ENCODE results near the gene MAD1L1.

The MAD1L1 gene

DNA sequence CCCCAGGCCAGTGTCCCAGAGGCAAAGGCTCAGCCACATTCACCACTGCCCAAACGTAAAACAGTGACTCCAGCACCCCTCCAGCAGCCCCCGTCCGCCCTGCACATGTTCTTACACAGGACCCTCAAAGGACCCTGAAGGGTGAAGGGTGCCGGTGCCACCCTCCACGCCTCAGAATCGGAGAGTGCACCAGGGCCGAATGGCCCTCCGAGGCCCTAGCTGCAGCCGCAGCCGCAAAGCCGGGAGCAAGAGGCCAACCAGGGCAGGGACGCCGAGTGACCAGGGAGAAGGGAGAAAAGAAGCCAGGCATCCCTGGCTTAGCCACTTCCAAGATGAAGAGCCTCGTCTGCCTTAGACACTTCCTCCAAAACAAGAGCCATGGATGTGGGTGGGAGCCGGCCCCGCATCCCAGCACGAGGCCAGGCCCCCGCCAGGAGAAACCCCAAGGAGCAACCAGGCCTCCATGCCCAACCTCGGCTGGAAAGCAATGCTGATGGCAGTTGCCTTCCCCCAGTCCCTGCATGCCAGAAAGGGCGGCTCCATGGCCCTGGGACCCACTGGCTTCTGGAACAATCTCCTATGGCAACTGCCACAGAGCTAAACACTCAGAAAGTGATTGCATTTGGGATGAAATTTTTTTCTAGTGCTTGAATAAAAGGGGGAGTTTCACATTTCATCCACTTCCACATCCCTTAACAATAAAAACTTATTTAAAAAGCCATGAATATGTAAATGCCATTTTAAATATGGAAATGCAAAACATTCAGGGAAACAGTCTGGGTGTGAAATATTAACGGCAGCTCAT lies 92.3 kb downstream of the MAD1L1 start:
- no peak for DNase-seq (ENCODE audit: low read depth)

DNA sequence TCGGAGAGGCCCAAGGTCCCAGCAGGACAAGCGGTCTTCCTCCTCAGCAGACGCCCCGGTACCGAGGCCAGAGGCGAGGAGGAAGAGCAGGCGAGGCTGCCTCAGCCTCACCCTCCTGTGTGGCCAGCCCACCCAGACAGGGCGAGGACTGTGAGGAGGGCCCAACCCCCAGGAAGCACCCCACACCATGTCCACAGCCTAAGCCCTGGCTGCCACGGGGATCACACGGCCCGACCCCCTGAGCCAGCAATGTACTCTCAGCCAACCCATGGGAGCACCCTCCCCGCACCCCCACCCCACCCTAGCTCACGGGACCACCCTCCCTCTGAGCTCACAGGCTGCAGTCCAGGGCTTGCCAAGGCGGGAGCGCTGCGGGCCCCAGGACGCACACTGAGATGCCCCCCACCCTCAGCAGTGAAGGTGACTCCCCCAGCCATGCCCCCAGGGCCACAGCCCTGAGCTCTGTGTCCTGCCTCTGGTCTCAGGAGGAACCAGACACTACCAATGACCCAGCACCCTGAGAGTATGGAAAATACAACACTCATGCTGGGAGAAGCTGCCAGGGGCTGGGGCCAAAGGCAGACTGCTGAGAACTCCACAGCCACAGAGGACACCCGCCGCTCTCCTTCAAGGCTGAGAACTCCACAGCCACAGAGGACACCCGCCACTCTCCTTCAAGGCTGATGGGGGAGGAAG lies 93.6 kb downstream of the MAD1L1 start:
- no peak for DNase-seq (ENCODE audit: low read depth)

DNA sequence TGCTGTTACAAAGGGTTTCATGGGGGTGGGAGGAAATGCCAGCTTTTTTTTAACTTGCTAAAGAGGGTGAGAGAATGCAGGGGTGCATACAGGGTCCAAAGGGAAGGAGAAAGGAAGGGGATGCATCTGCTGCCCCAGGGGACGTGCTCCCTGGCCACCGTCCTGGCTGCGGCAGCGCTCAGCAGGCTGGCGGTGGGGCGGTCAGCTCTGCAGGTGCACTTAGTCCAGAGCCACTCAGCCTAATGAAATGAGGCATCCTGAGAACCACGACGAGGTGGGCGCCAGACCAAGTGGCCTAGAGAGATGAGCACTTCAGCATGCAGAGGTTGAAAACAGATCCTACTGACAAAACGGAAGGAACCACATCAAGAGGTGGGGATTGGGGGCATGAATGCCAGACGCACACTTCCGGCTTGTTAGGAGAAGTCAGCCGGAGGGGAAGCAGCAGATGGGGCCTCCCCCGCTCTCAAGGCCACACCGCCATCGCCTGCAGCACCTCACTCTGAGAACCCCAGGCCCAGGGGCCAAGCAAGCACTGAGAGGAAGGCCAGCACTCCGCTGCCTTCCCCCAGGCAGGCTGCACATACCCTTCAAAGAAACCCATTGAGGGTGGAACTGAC lies 94.5 kb downstream of the MAD1L1 start:
- DNase-seq (ENCODE audit: low read depth): peak; percentile 9

DNA sequence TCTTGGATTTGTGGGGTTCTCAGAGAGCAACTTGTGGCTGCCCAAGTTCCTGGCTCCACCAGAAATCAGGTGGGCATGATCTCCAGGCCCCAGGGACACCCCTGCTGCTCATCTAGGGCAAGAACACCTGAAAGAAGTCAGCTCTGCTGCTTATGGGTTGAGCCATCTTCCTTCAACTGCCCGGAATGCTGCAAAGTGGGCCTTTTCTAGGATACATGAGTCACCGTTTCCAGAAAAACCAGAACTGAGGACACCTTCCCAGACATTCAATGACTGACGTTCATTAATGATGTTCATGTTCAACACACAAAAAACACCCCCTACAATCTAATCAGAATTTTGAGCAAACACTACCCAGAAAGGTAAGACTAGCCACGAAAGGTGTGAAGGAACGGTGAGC lies 98.0 kb downstream of the MAD1L1 start:
- DNase-seq (ENCODE audit: low read depth): no peak

DNA sequence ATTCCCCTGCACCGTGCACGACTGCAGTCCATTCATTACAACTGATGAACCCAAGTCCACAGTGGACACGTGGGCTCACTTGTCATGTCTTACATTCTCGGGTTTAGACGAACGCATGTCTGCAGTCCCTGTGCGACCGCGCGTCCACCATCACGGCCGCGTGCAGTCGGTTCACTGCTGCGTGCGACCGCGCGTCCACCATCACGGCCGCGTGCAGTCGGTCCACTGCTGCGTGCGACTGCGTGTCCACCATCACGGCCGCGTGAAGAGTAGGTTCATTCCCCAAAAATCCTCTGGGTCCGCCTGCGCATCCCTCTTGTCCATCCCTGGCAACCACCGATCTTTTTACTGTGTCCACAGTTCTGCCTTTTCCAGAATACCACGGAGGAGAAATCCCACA lies 100.5 kb downstream of the MAD1L1 start:
- no peak for DNase-seq (ENCODE audit: low read depth)

DNA sequence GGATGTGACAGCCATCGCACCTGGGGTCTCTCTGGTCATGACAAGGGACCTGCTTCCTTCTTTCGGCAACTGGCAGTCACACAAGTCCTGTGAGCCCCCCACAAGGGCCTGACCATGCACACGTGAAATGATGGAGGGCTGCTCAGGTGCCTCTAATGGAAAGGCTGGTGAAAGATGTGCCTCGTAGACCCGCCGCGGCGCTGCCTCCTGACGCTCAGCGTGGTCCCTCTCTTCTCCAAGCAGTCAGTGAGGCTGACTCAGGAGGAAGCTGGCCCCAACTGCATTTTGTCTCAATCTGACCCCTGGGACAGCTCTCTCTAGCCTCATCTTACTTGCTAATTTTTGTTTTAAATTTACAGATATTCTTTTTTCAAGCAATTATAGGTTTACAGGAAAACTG lies 100.9 kb downstream of the MAD1L1 start:
- no peak for DNase-seq (ENCODE audit: low read depth)

DNA sequence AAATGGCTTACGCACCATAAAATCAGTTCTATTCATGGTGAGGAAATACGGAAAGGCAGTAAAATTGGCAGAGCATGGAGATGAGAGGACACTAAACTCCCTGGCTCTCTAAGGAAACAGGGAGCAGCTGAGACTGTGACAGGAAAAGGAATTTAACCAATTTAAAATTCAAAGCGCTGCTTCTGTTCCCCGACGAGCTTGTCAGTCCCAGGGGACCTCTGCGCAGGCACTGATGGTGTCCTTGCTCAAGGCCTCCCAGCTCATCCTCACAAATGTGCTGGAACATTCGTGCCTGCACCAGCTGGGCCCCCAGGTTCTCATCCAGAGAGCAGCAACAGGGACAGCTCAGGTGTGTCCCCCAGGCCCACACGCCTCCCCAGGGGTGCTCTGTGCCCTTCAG lies 101.4 kb downstream of the MAD1L1 start:
- no peak for DNase-seq (ENCODE audit: low read depth)

DNA sequence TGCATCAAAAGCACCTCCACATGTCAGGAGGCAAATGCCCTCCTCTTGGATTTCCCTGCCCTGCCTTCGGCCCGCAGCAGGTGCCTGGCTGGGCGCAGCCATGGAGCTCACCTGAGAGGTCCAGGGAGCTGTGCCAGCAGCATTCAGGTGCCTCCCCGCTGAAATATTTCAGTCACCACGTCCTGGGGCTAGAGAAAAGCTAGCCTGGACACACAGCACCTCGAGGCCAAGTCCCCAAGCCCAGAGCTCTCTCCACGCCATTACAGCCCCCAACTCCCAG lies 102.7 kb downstream of the MAD1L1 start:
- DNase-seq (ENCODE audit: low read depth): no peak

DNA sequence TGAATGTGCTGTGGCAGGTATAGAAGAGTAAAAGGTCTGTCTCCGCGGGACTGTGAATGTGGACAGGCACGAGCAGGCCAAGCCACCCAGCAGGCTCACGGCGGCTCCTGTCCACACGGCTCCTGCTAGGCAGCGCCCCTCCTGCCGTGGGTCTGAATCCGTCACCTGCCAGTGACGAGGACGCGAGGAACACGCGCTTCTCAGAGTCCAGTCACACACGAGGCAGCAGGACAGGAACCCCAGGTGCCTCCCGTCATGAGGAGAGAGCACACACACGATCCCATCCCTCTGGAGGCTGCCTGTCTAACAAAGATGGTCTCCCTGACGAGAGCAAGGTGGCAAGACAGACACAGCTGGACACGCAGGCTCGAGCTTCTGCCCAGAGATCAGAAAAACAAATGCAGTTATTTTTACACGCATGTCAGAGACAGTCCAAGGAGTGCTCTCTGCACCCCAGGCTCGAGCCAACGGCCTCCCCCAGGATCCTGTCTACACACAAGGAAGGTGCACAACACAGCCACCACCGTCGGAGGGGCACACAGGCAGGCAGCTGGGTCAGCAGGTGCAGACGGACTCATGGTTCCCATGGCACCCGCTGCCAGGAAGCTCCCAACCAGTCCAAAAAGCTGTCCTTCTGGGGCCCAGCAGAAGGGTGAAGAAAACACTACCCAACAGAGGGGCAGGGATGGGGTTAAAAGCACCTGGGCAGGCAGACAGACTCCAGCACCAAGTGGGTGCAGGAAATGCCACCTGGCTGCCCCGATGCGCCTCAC lies 103.2 kb downstream of the MAD1L1 start:
- DNase-seq (ENCODE audit: low read depth): no peak

DNA sequence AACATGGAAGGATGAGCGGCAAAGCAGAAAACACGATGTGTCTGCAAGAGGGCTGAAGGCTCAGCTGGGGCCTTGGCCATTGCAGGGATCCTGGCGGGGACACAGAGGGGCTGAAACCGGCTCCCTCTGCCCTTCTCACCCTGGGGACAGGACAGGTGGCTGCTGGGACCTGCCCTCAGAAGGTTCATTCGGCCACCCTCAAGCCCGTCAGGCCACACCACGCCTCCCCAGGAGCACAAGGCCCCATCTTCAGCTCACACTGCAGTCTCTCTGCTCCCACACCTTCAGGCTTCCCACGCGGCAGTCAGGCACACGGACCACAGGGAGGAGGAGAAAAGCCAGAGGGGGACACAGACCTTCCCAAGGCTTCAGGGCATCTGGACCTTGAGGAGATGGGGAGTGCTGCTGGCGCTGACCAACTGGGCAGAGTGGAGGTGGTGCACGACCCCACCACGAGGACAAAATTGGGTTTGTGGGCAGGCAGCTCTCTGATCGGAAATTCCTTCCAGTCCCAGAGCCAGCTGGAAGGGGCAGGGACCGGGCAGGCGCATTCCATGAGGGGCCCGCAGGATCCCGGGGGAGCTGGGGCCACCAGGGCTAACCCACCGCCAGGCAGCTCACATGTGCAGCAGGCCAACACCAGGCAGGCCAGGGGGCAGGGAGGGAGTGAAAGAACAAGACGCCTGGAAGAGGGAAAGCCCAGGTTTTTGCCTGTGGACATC lies 104.0 kb downstream of the MAD1L1 start:
- DNase-seq (ENCODE audit: low read depth): no peak

DNA sequence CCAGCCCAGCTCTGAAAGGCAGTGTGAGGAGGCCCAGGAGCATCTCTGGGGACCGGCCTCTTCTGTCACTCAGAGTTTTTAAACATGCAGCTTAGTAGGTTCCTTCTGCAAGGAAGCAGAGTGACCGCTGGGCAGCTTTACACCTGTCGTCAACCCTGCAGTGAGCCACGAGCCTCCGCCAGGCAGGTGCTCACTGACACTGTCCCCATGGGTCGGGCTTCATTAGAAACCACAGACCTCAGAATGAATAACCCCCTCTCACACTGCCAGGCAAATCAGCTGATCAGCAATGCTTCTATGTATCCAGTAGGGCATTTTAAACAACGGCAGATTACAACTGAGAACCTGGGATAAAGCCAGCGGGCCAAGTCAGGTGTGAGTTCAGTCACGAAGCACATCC lies 106.1 kb downstream of the MAD1L1 start:
- no peak for DNase-seq (ENCODE audit: low read depth)

DNA sequence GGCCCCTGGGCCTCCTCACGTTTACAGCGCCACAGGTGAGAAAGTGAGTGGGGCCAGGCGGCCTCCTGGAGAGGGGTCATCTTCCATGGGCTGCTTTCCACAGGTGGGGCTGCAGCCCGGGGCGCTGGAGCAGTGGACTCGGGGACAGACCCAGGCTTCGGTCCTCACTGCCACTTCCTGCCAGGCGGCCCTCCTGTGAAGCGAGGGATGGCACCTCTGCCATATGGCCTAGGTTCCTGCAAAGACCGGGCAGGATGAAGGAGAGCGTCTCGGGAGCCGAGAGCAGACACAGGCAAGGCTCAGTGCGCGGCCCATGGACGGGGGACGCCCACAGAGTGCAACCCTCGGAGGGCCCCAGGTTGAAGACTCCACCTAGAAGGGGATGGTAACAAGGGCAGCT lies 106.8 kb downstream of the MAD1L1 start:
- DNase-seq (ENCODE audit: low read depth): no peak

DNA sequence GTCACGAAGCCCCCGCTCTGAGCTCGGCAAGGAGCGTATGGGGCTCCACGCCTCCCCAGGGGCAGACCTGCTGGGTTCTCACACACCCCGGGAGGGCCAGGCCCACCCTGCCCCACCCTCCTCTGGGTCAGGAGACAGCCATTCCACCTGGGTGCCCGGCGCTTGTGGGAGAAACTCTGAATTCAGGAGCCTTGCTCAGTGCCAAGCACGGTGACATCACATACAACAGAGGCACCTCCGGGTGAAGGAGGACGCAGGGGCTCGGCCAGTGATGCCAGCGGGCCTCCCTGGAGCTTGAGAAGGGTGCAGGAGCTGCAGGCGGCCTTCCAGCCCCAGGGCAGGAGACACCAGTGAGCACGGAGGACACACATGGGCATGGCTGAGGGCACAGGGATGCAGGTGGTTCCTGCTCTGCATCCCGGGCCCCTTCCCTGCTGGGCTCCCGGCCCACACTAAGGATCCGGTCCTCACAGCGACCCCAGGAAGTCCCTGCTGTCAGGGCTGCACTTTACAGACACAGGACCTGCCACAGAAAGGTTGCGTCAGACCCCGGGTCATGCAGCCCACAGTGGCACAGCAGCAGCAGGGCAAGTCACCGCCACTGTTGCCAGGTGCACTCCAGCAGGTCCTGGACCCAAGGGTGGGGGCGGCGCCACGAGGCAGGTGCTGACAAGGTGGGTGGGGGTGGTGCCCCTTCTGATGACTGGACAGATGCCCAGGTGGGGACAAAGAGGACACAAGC lies 108.0 kb downstream of the MAD1L1 start:
- DNase-seq (ENCODE audit: low read depth): no peak

DNA sequence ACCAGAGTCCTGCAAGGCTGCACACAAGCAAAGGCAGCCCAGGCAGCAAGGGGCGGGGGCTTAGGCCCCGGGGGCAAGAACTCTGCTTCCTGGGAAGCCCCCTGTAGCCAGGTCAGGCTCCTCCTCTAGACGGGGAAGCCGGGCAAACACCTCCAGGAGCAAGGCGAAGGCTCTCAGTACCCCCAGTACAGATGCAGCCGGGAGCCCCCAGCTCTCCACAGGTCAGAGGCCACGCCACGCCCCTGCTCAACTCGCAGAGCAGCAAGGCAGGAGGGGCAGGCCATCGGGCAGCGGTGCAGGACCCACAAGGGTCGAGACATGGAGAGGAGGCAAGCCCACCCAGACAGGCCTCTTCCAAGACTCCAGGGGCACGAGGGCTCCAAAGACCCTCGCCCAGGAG lies 108.8 kb downstream of the MAD1L1 start:
- DNase-seq (ENCODE audit: low read depth): no peak

DNA sequence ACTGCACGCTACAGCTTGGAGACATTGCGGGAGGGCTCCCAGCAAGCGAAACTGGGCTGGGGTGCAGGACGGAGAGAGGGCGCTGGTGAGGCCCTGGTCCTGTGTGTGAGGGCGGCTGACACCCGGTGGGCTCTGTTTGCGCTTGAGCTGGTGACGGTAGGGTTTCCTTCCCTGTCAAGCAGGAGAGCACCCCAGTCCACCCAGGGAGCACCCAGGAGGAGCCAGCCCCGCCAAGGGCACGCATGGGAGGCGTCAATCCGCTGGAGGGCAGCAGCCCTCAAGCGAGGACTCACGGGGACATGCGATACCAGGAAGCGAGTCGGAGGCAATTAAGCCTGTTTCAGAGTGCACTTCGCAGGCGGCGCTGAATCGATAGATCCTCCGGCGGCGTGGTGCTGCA lies 109.4 kb downstream of the MAD1L1 start:
- DNase-seq (ENCODE audit: low read depth): no peak

DNA sequence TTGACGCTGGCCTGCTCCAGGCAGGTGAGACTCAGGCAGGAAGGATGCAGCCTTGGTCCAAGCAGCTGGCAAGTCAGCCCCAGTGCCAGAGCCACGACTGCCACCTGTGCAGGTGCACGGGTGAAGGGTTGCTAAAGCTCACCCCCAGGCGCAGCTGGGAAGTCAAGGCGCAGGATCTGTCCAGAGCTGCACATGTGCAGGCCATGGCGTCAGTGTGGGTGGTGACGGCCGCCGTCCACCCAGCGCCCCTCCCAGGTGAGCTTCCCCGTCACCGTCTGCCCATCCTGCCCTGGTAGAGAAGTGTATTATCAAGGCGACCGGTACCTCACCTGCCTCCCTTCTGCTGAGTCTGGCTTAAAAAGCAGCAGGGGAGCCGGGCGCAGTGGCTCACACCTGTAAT lies 110.1 kb downstream of the MAD1L1 start:
- DNase-seq (ENCODE audit: low read depth): no peak

DNA sequence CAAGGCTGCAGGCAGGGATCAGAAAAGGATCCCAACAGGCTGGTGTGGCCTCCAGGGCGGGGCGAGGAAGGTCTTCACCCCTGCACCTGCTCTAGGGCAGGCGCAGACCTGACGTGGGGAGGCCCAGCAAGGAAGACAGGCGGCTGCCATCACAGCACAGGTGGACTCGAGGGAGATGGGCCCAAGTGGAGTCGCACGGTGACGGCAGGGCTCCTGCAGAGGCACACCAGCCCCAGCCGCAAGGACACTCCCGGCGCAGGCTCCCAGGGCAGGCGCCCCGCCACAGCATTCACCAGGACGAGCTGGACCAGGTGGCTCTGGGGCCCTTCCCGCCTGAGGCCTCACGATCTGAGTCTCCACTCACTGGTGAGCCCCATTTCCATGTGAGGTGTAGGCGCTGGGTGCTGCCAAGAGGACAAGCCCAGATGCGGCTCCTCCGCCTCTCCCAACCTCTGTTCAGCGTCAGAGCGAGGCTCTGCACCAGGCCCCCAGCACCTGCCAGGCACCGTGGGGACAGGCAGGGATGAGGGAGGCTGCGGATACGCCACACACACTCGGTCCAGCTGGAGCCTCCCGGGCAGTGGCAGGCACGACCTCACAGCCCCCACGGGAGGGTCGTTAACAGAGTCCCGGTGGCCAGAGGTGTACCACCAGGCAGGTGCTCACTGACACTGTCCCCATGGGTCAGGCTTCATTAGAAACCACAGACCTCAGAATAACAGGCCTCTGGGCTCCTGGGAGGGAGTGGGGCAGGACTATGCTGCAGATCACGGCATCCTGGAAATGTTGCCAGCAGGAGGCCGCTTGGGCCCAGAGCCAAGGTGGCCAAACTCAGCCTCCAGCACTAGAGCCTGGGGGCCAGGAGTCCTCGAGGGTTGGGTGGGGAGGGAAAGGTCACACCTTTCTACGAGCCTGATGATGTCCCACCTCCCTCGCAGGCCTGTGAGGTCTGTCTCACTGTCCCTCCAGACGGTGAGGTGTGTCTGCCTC lies 111.6 kb downstream of the MAD1L1 start:
- DNase-seq (ENCODE audit: low read depth): no peak

DNA sequence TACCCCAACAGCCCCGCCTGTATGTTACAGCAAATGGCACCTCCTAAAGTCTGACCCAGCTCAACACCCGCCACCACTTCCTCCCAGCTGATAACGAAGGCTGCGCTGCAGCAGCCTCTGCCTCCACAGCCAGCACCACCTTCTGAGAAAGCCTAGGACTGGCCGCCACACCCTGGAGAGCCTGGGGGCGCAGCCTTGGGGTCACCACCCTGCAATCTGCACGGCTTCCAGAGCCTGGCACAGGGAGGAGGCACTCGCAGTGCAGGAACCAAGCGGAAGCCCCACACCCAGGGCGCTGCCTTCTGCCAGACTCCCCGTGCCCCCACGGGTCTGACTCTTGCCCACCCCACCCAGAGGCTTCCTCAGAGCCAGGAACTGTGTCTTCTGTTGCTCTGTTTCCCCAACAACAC lies 112.5 kb downstream of the MAD1L1 start:
- no peak for DNase-seq (ENCODE audit: low read depth)

DNA sequence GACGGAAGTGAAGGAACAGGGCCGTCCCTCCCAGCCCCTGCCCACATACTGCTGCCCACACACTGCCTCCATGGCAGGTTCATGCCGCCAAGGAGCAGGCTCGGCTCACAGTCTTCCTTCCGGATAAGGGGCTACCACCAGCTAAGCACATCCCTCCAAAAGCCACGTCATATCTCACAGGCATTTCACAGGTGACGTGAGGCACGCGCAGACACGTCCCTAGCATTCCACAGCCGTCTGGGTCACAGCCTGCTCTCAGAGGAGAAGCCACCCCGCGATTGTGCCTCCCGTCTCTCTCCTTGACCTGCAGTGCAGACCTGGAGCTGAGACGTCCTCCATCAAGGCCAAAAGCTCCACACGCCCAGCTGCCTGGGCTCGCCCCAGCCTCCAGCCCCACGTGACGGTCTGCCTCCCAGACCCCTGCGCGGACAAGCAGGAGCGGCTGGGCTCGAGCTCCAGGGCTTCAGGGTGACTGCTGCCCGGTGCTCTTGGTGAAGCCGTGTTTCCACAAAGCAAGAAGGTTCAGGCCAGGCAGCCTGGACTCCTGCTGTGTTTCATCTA lies 114.0 kb downstream of the MAD1L1 start:
- DNase-seq (ENCODE audit: low read depth): no peak

DNA sequence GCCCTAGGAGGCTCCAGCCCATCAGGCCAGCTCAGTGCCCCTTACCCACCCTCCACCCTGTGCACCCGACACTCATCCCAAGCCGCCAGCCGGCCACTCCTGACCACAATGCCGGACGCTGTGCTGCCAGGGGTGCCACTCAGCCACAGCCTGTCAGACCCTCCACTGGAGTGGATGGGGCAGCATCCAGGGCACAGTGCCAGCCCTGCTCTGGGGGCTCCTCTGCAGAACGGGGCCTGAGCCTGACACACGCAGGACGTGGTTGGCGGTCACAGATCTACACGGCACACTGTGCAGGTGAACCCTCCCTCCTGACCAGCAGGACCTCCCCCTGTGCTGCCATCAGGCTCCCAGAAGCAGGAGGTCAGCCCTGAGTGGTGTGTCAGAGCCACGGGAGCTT lies 114.7 kb downstream of the MAD1L1 start:
- DNase-seq (ENCODE audit: low read depth): no peak
